Measurements from ENCODE around the gene PTPRA.

PTPRA gene

DNA sequence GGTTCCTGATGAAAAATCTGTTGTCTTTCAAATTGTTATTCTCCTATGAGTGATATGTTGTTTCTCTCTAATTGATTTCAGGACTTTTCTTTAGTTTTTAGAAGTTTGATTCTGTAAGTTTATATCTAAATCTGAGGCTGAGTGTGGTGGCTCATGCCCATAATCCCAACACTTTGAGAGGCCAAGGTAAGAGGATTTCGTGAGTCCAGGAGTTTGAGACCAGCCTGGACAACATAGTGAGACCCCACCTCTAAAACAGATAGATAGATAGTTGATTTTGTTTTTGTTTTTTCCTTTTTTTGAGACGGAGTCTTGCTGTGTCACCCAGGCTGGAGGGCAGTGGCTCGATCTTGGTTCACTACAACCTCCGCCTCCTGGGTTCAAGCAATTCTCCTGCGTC is 64.6 kb downstream of the PTPRA start:
- DNase-seq: no peak

- no peak for DNase-seq
These were observed 69.2 kb downstream of the PTPRA start for GRCh38 chr20:2942439-2942838.

GRCh38 chr20:2946988-2947961 is 74.0 kb downstream of the PTPRA start:
- DNase-seq: no peak

DNA sequence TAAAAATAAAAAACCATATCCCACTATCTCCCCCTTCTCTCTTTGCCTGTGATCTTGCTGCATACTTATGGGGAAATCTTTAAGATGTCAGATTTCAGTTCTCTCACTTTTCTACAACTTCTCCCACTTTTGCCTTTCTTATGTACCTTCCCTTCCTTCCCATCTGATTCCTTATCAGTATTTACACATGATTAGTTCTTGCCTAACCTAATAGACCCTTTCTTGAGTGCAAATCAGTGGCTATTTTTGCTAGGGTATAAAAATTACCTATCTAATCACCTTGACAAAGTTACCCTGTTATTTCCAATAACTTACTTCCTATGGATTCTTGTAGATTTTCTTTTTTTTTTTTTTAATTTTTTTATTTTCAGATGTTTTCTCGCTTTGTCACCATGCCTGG is 75.7 kb downstream of the PTPRA start:
- DNase-seq: no peak

- no peak for DNase-seq
These were observed 79.5 kb downstream of the PTPRA start for GRCh38 chr20:2952766-2953165.

DNA sequence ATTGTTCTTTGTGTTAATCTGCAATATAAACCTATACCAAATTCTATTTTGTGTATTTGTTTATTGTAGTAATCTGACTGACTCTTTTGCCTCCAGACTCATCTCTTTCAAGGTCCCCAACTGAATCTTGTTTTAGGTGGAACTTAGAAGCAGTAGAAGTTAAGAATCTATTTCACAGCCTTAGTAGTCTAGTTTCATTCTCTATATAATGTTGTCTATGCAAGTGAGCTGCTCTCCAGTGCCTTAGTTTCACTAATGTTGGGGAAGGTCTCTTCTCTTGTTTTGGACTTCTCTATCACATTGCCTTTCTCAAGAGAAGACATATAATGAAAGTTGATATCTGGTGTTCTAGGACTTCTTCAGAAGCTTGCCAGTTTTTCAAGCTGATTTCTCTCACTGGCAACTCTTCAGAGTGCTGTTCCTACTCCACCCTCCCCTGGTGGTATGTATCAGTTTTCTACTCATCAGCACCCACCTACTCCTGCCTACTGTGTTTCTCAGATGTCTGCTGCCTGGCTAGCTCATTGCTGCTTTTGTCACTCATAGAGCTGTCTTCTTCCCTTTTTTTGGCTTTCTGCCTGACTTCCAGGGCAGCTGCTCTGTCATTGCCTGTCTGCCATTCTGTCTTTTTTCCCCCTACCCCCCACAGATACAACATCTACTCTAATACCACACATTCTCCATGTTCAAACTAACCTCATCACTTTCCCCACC is 82.1 kb downstream of the PTPRA start:
- DNase-seq: no peak

GRCh38 chr20:2956480-2956879 is 83.2 kb downstream of the PTPRA start:
- no peak for DNase-seq

GRCh38 chr20:2967841-2968240 is 94.6 kb downstream of the PTPRA start:
- no peak for DNase-seq

- DNase-seq: no peak
These were observed 98.8 kb downstream of the PTPRA start for GRCh38 chr20:2972126-2972525.

DNA sequence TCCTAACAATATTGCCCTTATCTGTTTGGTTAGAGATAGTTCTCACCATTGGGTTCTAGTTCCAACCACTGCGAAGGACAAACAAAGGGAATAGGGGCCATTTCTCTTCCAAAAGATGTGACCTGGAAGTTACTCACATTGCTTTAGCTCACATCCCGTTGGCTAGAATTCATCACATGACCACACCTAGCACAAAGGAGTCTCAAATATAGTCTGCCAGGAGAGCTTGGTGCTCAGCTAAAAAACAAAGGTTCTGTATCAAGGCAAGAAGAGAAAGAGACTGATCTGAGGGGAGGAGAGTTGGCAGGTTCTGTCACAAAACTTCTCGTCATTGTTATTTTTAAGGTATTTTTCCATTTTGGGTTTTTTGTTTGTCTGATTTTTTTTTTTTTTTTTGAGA is 100.3 kb downstream of the PTPRA start:
- no peak for DNase-seq

- no peak for DNase-seq
These were observed 105.2 kb downstream of the PTPRA start for GRCh38 chr20:2978519-2978918.

GRCh38 chr20:2981646-2982045 is 108.4 kb downstream of the PTPRA start:
- DNase-seq: no peak

DNA sequence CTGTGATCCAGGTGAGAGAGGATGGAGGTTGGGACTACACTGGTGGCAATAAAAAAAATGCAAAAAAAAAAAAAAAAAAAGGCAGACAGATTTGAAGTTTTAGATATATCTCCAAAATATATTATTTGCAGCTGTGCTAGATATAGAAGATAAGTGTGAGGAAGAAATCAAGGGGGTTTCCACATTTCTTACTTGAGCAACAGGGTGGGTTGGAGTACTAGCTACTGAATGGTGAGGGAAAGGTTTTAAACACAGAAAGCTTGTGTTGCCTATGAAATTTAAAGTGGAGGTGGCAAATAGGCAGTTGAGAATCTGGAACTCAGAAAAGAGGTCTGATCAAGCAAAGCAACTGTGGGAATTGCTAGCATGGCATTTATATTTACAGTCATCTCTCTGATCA is 110.2 kb downstream of the PTPRA start:
- DNase-seq: no peak

GRCh38 chr20:2984028-2984501 is 110.8 kb downstream of the PTPRA start:
- no peak for DNase-seq

DNA sequence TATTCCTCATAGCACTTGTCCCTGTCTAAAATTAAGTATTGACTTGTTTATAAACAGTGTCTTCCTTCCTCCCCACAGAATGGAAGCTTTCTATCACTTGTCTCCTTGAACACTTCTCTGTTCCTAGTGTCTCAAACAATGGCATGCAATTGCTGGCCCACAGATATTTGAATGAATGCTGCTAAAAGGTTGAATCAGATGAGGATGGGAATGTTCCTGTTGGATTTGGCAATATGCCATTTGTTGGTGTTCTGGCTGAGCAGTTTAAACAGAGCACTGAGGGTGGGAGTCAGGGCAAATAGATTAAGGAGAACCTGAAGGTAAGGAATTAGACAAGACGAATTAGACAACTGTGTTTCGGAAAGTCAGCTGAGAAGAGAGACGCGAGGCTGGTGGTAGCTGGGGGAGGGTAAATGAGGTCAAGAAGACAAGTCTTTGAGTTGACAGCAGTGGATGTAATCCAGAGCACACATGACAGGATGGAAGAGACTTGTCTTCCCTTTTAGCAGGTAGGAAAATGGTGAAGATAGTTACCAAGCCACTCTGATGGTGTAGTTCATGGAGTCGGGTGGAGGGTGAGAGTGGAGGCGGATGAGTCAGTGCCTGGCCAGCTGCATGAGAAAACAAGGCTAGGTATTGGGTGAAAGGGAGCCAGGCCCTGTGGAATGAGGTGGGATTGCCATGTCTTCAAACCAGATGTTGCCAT is 111.8 kb downstream of the PTPRA start:
- no peak for DNase-seq

- no peak for DNase-seq
These were observed 113.2 kb downstream of the PTPRA start for GRCh38 chr20:2986466-2986865.

- no peak for DNase-seq
These were observed 114.6 kb downstream of the PTPRA start for GRCh38 chr20:2987861-2988260.

DNA sequence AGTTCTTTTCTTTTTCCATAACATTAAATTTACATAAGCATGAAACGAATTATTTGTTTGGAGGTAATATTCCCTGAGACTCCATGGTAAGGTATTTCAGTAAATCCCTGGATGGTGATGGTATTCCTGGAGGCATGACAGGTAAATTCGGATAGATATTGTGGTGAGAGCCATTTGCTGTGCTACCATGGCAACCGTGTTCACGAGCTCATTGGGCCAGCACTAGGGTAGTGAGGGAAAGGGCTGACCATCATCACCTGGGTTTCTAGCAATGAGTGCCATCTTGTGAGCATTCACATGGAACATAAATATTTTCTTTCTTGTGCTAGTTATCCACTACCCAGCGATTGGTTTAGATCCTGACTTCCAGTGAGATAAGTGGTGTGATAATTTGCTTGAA is 118.3 kb downstream of the PTPRA start:
- DNase-seq: no peak

- DNase-seq: no peak
These were observed 120.0 kb downstream of the PTPRA start for GRCh38 chr20:2993250-2993649.

DNA sequence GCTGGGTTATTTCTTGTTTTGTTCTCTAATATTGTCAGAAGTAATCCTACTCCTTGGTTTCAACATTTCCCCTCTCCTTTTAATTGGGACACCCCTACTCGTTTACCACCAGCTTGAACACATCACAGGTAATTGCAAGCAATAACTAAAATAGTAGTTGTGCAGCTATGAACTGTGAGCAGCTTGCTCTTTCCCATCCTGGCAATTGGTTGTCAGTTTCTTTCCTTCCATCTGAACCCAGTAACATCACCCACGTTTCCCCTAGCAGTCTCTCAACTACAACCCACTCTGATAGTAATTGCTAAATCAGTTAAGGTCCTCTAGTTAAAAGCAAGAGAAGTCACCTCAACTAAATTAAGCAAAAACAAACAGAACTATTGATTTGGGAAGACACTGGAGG is 122.5 kb downstream of the PTPRA start:
- DNase-seq: no peak

DNA sequence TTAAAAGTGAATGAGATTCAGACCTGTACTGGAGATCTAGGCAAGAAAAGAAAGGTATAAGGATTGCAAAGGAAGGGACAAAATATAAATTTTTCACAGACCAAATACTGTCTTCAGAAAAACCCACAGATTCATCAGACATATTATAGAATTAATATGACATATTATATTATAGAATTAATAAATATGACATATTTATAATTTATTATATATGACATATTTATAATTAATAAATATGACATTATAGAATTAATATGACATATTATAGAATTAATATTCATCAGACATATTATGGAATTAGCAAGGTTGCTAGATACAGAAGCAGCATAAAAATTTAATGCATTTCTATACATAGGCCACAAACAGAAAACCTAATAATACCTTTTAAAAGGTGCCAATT is 125.4 kb downstream of the PTPRA start:
- no peak for DNase-seq

- no peak for DNase-seq
These were observed 127.7 kb downstream of the PTPRA start for GRCh38 chr20:3000852-3001523.

DNA sequence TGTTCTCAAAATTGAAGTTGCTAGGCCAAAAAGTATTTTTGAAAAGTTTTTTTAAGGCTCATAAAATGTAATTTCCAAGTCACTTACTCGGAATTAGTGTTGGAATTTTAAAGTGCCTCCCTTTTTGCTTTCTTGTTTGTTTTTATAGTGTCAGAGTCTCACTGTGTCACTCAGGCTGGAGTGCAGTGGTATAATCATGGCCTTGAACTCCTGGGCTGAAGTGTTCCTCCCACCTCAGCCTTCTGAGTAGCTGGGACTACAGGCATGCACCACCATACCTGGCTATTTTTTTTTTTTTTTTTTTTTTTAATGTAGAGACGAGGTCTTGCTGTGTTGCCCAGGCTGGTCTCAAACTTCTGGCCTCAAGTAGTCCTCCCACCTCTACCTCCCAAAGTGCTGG is 130.1 kb downstream of the PTPRA start:
- DNase-seq: no peak

Measured in activated CD4-positive, alpha-beta T cell treated with anti-CD3 and anti-CD28 coated beads for 1 hour (primary cell).